Measurements from ENCODE around the gene GNAI1. TPM values are rescaled to one million over a fixed set of nuclear protein-coding genes. Genes with fewer than 3 reads are reported as not detected.

The GNAI1 gene
- total RNA-seq, 1 donor: 25.8 TPM

- TF ChIP-seq CTCF (IDR thresholded peaks at IDR 0.05; ENCODE audit: insufficient read depth, low read length): no peak
- DNase-seq (ENCODE audit: low read depth): peak; percentile 49
- H3K4me3 ChIP-seq (ENCODE audit: low read depth, low read length): no peak overlapping the region
Observed at GRCh38 chr7:80225361-80225760, 90.7 kb downstream of the GNAI1 start.

GRCh38 chr7:80226629-80227028, 92.0 kb downstream of the GNAI1 start:
- no peak for DNase-seq (ENCODE audit: low read depth)
- TF ChIP-seq CTCF (IDR thresholded peaks at IDR 0.05; ENCODE audit: insufficient read depth, low read length): no peak
- H3K4me3 ChIP-seq (ENCODE audit: low read depth, low read length): no peak overlapping the region

GRCh38 chr7:80230327-80230726, 95.7 kb downstream of the GNAI1 start:
- DNase-seq (ENCODE audit: low read depth): no peak
- no peak overlapping the region for H3K4me3 ChIP-seq (ENCODE audit: low read depth, low read length)
- TF ChIP-seq CTCF (IDR thresholded peaks at IDR 0.05; ENCODE audit: insufficient read depth, low read length): no peak

GRCh38 chr7:80231707-80232106, 97.1 kb downstream of the GNAI1 start:
- DNase-seq (ENCODE audit: low read depth): peak; percentile 49

GRCh38 chr7:80232979-80233724, 98.5 kb downstream of the GNAI1 start:
- no peak overlapping the region for H3K4me3 ChIP-seq (ENCODE audit: low read depth, low read length)
- DNase-seq (ENCODE audit: low read depth): no peak
- TF ChIP-seq CTCF (IDR thresholded peaks at IDR 0.05; ENCODE audit: insufficient read depth, low read length): no peak

More at GRCh38 chr7:80231707-80232106, 97.1 kb downstream of the GNAI1 start:
- H3K4me3 ChIP-seq (ENCODE audit: low read depth, low read length): no peak overlapping the region
- no peak for TF ChIP-seq CTCF (IDR thresholded peaks at IDR 0.05; ENCODE audit: insufficient read depth, low read length)

GRCh38 chr7:80235334-80235733, 100.7 kb downstream of the GNAI1 start:
- no peak for TF ChIP-seq CTCF (IDR thresholded peaks at IDR 0.05; ENCODE audit: insufficient read depth, low read length)
- DNase-seq (ENCODE audit: low read depth): no peak
- no peak overlapping the region for H3K4me3 ChIP-seq (ENCODE audit: low read depth, low read length)

- no peak for TF ChIP-seq CTCF (IDR thresholded peaks at IDR 0.05; ENCODE audit: insufficient read depth, low read length)
- no peak for DNase-seq (ENCODE audit: low read depth)
- H3K4me3 ChIP-seq (ENCODE audit: low read depth, low read length): no peak overlapping the region
Observed at GRCh38 chr7:80236681-80237080, 102.0 kb downstream of the GNAI1 start.

All from fibroblast of the aortic adventitia (primary cell).